Trophoblast cell (in vitro differentiated cells and primary cell): Measurements from ENCODE around the gene GLIS2.
"Not testable (repeated sequence)": the region's sequence is repeated elsewhere in the genome, so short reads cannot be mapped to it uniquely, and the experiment has no call there.

Experiments
- DNase-seq, 2 donors: peaks; one replicate each; pipeline ENCODE4 v3.0.0-alpha.2; 2016
- H2AFZ ChIP-seq: 2 replicates; pipeline ENCODE4 v1.6.1; 2013; ENCODE audit warnings: low read length, moderate library complexity, mild to moderate bottlenecking; ENCODE audit not compliant: insufficient read depth, poor library complexity
- H2AK5ac ChIP-seq: 2 replicates; pipeline ENCODE4 v1.6.1; 2013; ENCODE audit warnings: mild to moderate bottlenecking, low read length
- H2BK120ac ChIP-seq: 2 replicates; pipeline ENCODE4 v1.6.1; 2013; ENCODE audit warnings: low read length, mild to moderate bottlenecking, moderate library complexity; ENCODE audit not compliant: insufficient read depth, poor library complexity
- H2BK12ac ChIP-seq: 2 replicates; pipeline ENCODE4 v1.6.1; 2013; ENCODE audit warnings: mild to moderate bottlenecking, low read length, moderate library complexity
- H2BK5ac ChIP-seq: 2 replicates; pipeline ENCODE4 v1.6.1; 2013; ENCODE audit warnings: low read length, low read depth, moderate library complexity, mild to moderate bottlenecking; ENCODE audit not compliant: poor library complexity
- H3K14ac ChIP-seq: 2 replicates; pipeline ENCODE4 v1.6.1; 2013; ENCODE audit warnings: mild to moderate bottlenecking, low read length
- H3K18ac ChIP-seq: 2 replicates; pipeline ENCODE4 v1.6.1; 2013; ENCODE audit warnings: mild to moderate bottlenecking, low read length
- H3K23ac ChIP-seq: 2 replicates; pipeline ENCODE4 v1.6.1; 2013; ENCODE audit warnings: low read length
- H3K27ac ChIP-seq: 2 replicates; pipeline ENCODE4 v1.5.1; 2013; ENCODE audit warnings: low read depth, mild to moderate bottlenecking, inconsistent platforms, low read length, moderate library complexity
- H3K27me3 ChIP-seq: 2 replicates; pipeline ENCODE4 v1.6.1; 2013; ENCODE audit warnings: inconsistent platforms, mild to moderate bottlenecking, low read length, moderate library complexity; ENCODE audit not compliant: insufficient read depth
- H3K36me3 ChIP-seq, 2 experiments: 1 replicate in 1 of 2; 2 replicates in 1 of 2; pipeline ENCODE4 v1.6.1; 2013; ENCODE audit warnings: low read length in 2 of 2, mild to moderate bottlenecking in 2 of 2, moderate library complexity in 1 of 2; ENCODE audit not compliant: insufficient read depth in 2 of 2, control insufficient read depth in 1 of 2
- H3K4ac ChIP-seq: 2 replicates; pipeline ENCODE4 v1.6.1; 2013; ENCODE audit warnings: low read depth, mild to moderate bottlenecking, low read length, moderate library complexity
- H3K4me1 ChIP-seq, 2 experiments: 1 replicate in 1 of 2; 2 replicates in 1 of 2; pipeline ENCODE4 v1.6.1; 2013; ENCODE audit warnings: low read length in 2 of 2, mild to moderate bottlenecking in 2 of 2, moderate library complexity in 1 of 2; ENCODE audit not compliant: insufficient read depth in 2 of 2, control insufficient read depth in 1 of 2
- H3K4me2 ChIP-seq: 2 replicates; pipeline ENCODE4 v1.6.1; 2013; ENCODE audit warnings: inconsistent platforms, mild to moderate bottlenecking, low read length, moderate library complexity
- H3K4me3 ChIP-seq: 2 replicates; pipeline ENCODE4 v1.5.1; 2013; ENCODE audit warnings: mild to moderate bottlenecking, low read depth, low read length, inconsistent platforms
- H3K79me1 ChIP-seq: one replicate; pipeline ENCODE4 v1.6.1; 2013; ENCODE audit warnings: low read length
- H3K79me2 ChIP-seq: 2 replicates; pipeline ENCODE4 v1.6.1; 2013; ENCODE audit warnings: low read length, mild to moderate bottlenecking; ENCODE audit not compliant: control insufficient read depth, insufficient read depth, poor library complexity
- H3K9ac ChIP-seq: 2 replicates; pipeline ENCODE4 v1.6.1; 2013; ENCODE audit warnings: mild to moderate bottlenecking, low read length
- H3K9me3 ChIP-seq: 2 replicates; pipeline ENCODE4 v1.6.1; 2013; ENCODE audit warnings: low read depth, mild to moderate bottlenecking, control low read depth, inconsistent platforms, low read length; ENCODE audit not compliant: insufficient read depth
- H4K12ac ChIP-seq: 2 replicates; pipeline ENCODE4 v1.6.1; 2013; ENCODE audit warnings: low read depth, mild to moderate bottlenecking, low read length, moderate library complexity
- H4K8ac ChIP-seq: 2 replicates; pipeline ENCODE4 v1.6.1; 2013; ENCODE audit warnings: low read depth, mild to moderate bottlenecking, low read length, moderate library complexity
- H4K91ac ChIP-seq: one replicate; pipeline ENCODE4 v1.6.1; 2013; ENCODE audit warnings: low read depth, mild to moderate bottlenecking, low read length, moderate library complexity
- WGBS: extraction: QIAGEN DNeasy Blood & Tissue Kit; methylation state at CpG from one replicate; pipeline ENCODE4 v1.1.7; 2013; ENCODE audit warnings: missing lambda C conversion rate; ENCODE audit not compliant: insufficient read length, insufficient coverage; ENCODE audit errors: extremely low coverage; 5-methylcytosine and 5-hydroxymethylcytosine counted together

GLIS2 gene

GRCh38 chr16:4333308-4333638 lies 17.4 kb downstream of the GLIS2 start:
- no peaks in the 10 kb centered on the region for H3K27me3 ChIP-seq
- no peak overlapping the region for H3K14ac ChIP-seq
- no peak overlapping the region for H2AK5ac ChIP-seq
- H3K18ac ChIP-seq = no peak overlapping the region
- DNase-seq = no peak
- peaks cover 2% of the 10 kb centered on the region for H3K9me3 ChIP-seq
- no peaks in the 10 kb centered on the region for H3K79me1 ChIP-seq
- H3K36me3 ChIP-seq = peaks cover 45 to 48% of the 10 kb centered on the region in 2 experiments
- H2BK12ac ChIP-seq = no peak overlapping the region
- H4K91ac ChIP-seq = no peak overlapping the region
- H3K4ac ChIP-seq = no peak overlapping the region
- no peak overlapping the region for H4K12ac ChIP-seq
- H3K4me3 ChIP-seq = no peak overlapping the region
- peaks cover 6 to 9% of the 10 kb centered on the region in 2 experiments for H3K4me1 ChIP-seq
- WGBS = no CpG with 5 or more reads among the region's 9 CpGs
- no peak overlapping the region for H3K9ac ChIP-seq
- peaks cover 2% of the 10 kb centered on the region for H3K79me2 ChIP-seq
- H3K27ac ChIP-seq = no peak overlapping the region
- H2AFZ ChIP-seq = no peak overlapping the region
- no peak overlapping the region for H3K23ac ChIP-seq
- H2BK120ac ChIP-seq = no peak overlapping the region
- H4K8ac ChIP-seq = no peak overlapping the region
- no peak overlapping the region for H2BK5ac ChIP-seq
- H3K4me2 ChIP-seq = no peak overlapping the region

- not testable (repeated sequence) for H3K18ac ChIP-seq, DNase-seq, H2AFZ ChIP-seq, H4K91ac ChIP-seq, H2BK12ac ChIP-seq, H3K9me3 ChIP-seq, H3K27ac ChIP-seq, H3K4me2 ChIP-seq, H4K8ac ChIP-seq, H3K4ac ChIP-seq, H3K14ac ChIP-seq, H3K23ac ChIP-seq, H2AK5ac ChIP-seq, H4K12ac ChIP-seq, H3K79me2 ChIP-seq, H2BK120ac ChIP-seq, H3K27me3 ChIP-seq, H3K4me1 ChIP-seq, H3K4me3 ChIP-seq, H3K79me1 ChIP-seq, H2BK5ac ChIP-seq, H3K9ac ChIP-seq
- WGBS = no CpG with 5 or more reads among the region's 9 CpGs
- H3K36me3 ChIP-seq = peaks cover 49 to 53% of the 10 kb centered on the region in 2 experiments
These were observed 17.8 kb downstream of the GLIS2 start for GRCh38 chr16:4333714-4334113.

GRCh38 chr16:4334724-4335495 lies 19.0 kb downstream of the GLIS2 start:
- no peak overlapping the region for H4K8ac ChIP-seq
- no peak overlapping the region for H2AFZ ChIP-seq
- H3K18ac ChIP-seq = no peak overlapping the region
- H4K91ac ChIP-seq = no peak overlapping the region
- no peak overlapping the region for H3K9ac ChIP-seq
- H3K4me2 ChIP-seq = no peak overlapping the region
- H3K4ac ChIP-seq = no peak overlapping the region
- peak overlapping the region; percentile 34 for H3K4me3 ChIP-seq
- H3K79me2 ChIP-seq = no peaks in the 10 kb centered on the region
- WGBS = no CpG with 5 or more reads among the region's 32 CpGs
- peaks cover 59 to 60% of the 10 kb centered on the region in 2 experiments for H3K36me3 ChIP-seq
- no peak overlapping the region for H3K27ac ChIP-seq
- H2BK120ac ChIP-seq = no peak overlapping the region
- H2BK5ac ChIP-seq = no peak overlapping the region
- no peak overlapping the region for H4K12ac ChIP-seq
- H3K4me1 ChIP-seq = no peaks in the 10 kb centered on the region
- H3K9me3 ChIP-seq = no peaks in the 10 kb centered on the region
- DNase-seq = no peak
- no peak overlapping the region for H3K23ac ChIP-seq
- H2AK5ac ChIP-seq = no peak overlapping the region
- no peak overlapping the region for H2BK12ac ChIP-seq
- no peak overlapping the region for H3K14ac ChIP-seq
- H3K79me1 ChIP-seq = no peaks in the 10 kb centered on the region
- no peaks in the 10 kb centered on the region for H3K27me3 ChIP-seq

- Histone ChIP-seq H3K9ac (no peak overlapping the region), H3K4me1 (no peaks in the 10 kb centered on the region), H2AK5ac (no peak overlapping the region), H3K79me2 (no peaks in the 10 kb centered on the region), H3K23ac (no peak overlapping the region), H3K14ac (no peak overlapping the region), H3K18ac (no peak overlapping the region), H4K8ac (no peak overlapping the region), H3K27me3 (no peaks in the 10 kb centered on the region), H4K12ac (no peak overlapping the region), H4K91ac (no peak overlapping the region), H3K4me3 (no peak overlapping the region), H3K36me3 (peaks cover 75 to 76% of the 10 kb centered on the region in 2 experiments), H3K4ac (no peak overlapping the region), H3K27ac (no peak overlapping the region), H2BK5ac (no peak overlapping the region), H2BK120ac (no peak overlapping the region), H3K4me2 (no peak overlapping the region), H2BK12ac (no peak overlapping the region), H2AFZ (no peak overlapping the region), H3K79me1 (no peaks in the 10 kb centered on the region), H3K9me3 (peaks cover 2% of the 10 kb centered on the region)
- DNase-seq = no peak
- no CpG with 5 or more reads among the region's 41 CpGs for WGBS
These were observed 21.1 kb downstream of the GLIS2 start for GRCh38 chr16:4336701-4337539.
